HG03354 (cell line): ENCODE results near the gene DNAJB14.

ENCODE experiments used
- ATAC-seq: cut with Tn5 transposase; IDR thresholded peaks from one replicate; pipeline ENCODE4 v1.9.1; 2021; ENCODE audit warnings: mild to moderate bottlenecking; ENCODE audit not compliant: unreplicated experiment, poor library complexity, severe bottlenecking

DNAJB14 gene

GRCh38 chr4:99876946-99877345 lies 69.5 kb downstream of the DNAJB14 start:
- ATAC-seq = no peak

DNA sequence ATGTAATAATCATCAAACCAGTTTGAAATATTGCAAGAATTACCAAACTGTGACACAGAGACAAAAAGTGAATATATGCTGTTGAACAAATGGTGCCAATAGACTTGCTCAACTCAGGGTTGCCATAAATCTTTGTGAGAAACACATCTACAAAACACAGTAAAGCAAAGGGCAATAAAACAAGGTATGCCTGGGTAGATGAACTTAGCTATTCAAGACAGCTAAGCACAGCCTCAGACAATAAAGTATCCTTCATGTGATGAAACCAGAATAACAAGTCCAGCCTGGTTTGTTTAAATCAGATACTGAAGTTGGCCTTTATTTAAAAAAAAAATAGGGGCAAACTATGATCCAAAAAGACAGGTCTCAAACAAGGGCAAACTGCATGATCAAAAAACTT lies 71.3 kb downstream of the DNAJB14 start:
- no peak for ATAC-seq

DNA sequence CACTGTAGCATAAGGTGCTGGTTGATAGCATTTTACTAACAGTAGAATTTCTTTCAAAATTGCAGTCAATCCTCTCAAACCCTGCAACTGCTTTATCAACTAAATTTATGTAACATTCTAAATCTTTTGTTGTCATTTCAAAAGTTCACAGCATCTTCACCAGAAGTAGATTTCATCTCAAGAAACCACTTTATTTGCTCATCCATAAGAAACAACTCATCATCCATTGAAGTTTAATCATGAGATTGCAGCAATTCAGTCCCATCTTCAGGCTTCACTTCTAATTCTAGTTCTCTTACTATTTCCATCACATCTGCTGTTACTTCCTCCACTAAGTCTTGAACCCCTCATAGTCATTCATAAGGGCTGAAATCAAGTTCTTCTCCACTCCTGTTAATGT lies 73.8 kb downstream of the DNAJB14 start:
- no peak for ATAC-seq

- ATAC-seq = peak; percentile 76
Measured at GRCh38 chr4:99868126-99868596, 78.3 kb downstream of the DNAJB14 start.

DNA sequence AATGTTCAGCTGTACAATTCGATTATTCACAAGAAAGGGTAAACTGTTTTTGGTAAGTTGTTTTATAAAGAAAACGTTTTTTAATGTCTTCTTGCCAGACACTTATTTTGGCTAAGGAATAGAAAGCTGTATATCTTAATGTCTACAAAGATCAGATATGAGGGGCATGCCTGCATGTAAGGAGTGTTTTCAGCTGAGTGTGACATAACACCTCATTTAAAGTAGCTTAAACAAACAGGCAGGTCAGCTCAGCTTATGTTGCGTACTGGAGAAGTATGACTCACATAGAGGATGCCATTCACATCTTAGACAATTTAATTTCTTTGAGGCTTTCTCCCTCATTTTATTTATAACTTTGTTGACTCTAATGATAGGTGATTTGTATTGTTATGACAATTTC lies 82.6 kb downstream of the DNAJB14 start:
- ATAC-seq = no peak

- peak; percentile 70 for ATAC-seq
Measured at GRCh38 chr4:99861120-99861905, 85.1 kb downstream of the DNAJB14 start.

- ATAC-seq = no peak
Measured at GRCh38 chr4:99860521-99860920, 85.9 kb downstream of the DNAJB14 start.

DNA sequence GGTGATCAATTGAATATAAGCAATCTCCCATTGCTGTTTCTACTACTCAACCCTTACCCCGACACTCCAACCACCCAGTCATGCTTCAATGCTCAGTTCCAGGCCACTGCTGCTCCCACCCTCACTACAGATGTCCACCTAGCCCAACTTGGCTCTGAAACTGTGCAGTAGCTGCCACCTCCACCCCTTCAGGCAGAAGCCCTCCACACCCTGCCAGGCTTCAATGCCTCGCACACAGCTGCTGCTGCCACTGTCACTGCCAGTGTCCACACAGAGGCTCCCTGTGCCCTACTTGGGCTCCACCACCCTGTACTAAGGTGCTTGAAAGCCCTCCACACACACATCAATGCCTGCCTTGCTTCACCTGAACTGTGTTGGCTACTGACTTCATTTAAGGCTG lies 86.8 kb downstream of the DNAJB14 start:
- ATAC-seq = peak; percentile 41

- no peak for ATAC-seq
Measured at GRCh38 chr4:99857307-99857706, 89.1 kb downstream of the DNAJB14 start.

DNA sequence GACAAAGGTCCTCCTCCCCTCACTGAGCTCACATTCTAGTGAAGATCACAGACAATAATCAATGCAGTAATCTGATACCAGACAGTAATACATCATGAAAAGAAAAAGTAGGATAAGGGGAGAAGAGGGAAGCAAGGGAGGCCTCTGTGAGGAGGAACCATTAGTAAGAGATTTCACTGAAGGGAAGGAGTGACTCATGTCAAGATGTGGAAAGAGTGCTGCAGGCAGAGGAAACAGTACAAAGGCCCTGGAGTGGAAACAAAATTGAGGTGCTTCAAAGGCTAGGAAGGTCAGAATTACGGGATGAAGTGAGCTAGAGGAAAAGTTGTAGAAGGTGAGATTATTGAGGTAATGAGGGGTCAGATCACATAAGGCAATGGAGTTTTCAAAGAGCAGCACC lies 90.3 kb downstream of the DNAJB14 start:
- no peak for ATAC-seq

- peak; percentile 55 for ATAC-seq
Measured at GRCh38 chr4:99855678-99856077, 90.7 kb downstream of the DNAJB14 start.

DNA sequence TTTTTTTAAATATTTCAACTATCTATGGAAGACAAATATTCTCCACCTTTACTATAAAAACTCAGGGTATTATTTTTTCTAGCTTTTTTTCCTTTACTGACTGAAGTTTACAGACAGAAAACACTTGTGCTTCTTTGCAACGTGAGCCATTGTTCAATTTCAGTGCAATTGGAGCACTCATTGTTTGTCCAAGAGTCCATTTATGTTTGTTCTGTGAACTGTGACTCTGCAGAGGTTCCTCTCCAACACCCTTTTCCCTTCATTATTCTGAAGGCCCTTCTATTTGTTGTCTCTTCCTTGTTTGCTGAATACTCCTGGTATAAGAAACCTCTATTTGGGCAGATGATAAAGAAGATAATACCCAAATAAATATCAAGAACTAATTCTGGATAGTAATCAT lies 92.4 kb downstream of the DNAJB14 start:
- ATAC-seq = no peak

- no peak for ATAC-seq
Measured at GRCh38 chr4:99853190-99853589, 93.2 kb downstream of the DNAJB14 start.

- ATAC-seq = no peak
Measured at GRCh38 chr4:99852199-99852749, 94.1 kb downstream of the DNAJB14 start.

DNA sequence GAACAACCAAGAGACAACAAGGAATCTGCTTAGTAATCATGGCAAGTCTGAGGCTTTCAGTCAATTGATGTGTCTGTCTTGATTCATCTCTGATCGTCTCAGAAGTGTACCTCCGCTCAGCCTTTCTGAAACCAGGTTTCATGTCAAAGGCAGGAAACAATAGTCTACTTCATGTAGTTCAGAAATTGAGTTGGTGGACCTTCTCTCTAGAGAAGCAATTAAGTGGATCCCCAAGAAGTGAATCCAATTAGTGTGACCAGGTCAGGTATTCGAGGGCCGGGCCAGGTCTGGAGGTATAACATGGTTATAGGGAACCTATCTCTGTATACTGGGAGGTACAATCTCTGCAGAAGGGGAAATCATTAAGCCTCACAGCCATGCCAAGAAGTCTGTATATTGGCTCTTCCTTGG lies 97.8 kb downstream of the DNAJB14 start:
- ATAC-seq = peak; percentile 40

- ATAC-seq = peak; percentile 66
Measured at GRCh38 chr4:99847362-99847976, 98.9 kb downstream of the DNAJB14 start.

DNA sequence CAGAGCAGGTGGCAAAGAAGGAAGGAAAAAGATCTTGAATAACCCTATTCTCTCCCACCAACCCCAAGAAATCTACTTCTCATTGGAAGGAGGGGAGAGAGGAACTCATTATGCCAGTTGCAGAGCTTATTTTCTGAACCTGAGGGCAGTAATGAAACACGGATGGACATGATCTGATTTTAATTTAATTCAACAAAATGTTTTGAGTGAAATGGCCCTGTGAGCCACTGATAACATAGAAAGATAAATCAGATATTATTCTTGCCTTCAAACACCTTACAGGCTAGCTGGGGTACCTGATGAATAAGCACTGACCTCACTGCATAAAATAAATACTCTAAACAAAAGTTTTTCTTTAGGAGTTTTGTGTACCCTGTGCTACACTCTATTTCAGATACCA lies 99.5 kb downstream of the DNAJB14 start:
- ATAC-seq = no peak
